Activated B cell treated with CpG ODN at 0.5 μM for 24 hours (primary cell): Measurements from ENCODE around the gene KCTD21. TPM values are rescaled to one million over a fixed set of nuclear protein-coding genes. Genes with fewer than 3 reads are reported as not detected.

Experiments used
- ATAC-seq: fragments of 200-7000 bp; cut with Tn5 transposase; one replicate; pipeline ENCODE4 v1.10.0; 2021; ENCODE audit warnings: low read depth, mild to moderate bottlenecking, moderate library complexity
- CTCF ChIA-PET: fragments of 350-600 bp; sonication (Branson Sonifier 250); formaldehyde crosslinking; loops from one replicate; lab custom pipeline; 2021; ENCODE audit warnings: antibody characterized with exemption; lab: Charles Lee
- POLR2A ChIA-PET: fragments of 350-600 bp; sonication (Branson Sonifier 250); formaldehyde crosslinking; loops from one replicate; lab custom pipeline; 2021; ENCODE audit warnings: antibody characterized with exemption; lab: Charles Lee
- DNase-seq: peaks from one replicate; pipeline ENCODE4 v3.0.0; 2022
- H3K27ac Mint-ChIP-seq: one replicate; pipeline ENCODE4 v1.8.0; 2020; ENCODE audit warnings: mixed read lengths
- H3K27me3 Mint-ChIP-seq: one replicate; pipeline ENCODE4 v1.8.0; 2021; ENCODE audit warnings: mixed read lengths
- H3K36me3 Mint-ChIP-seq: one replicate; pipeline ENCODE4 v1.8.0; 2021; ENCODE audit warnings: low read depth, mixed read lengths
- H3K4me1 Mint-ChIP-seq: one replicate; pipeline ENCODE4 v1.8.0; 2021; ENCODE audit warnings: mixed read lengths
- H3K4me3 Mint-ChIP-seq: one replicate; pipeline ENCODE4 v1.8.0; 2020; ENCODE audit warnings: mild to moderate bottlenecking, mixed read lengths
- H3K9me3 Mint-ChIP-seq: one replicate; pipeline ENCODE4 v1.8.0; 2020; ENCODE audit warnings: mixed read lengths
- intact Hi-C: fragments of 100-400 bp; cut with micrococcal nuclease; formaldehyde crosslinking; loops from one replicate; pipeline ENCODE4 v1.15.1; 2024
- total RNA-seq: library from RNA; stranded (reverse); gene quantifications from 2 replicates; pipeline ENCODE4 v1.2.3, GENCODE V29; 2022
- TF ChIP-seq, protein P1 (sequence below): fragments of 200-600 bp; IDR thresholded peaks from one replicate; pipeline ENCODE4 v1.8.0; 2022; ENCODE audit warnings: antibody characterized with exemption, mild to moderate bottlenecking

KCTD21 gene
- total RNA-seq, 1 donor from 2014 or later: 3.2 TPM

GRCh38 chr11:78156127-78156844 lies 32.1 kb downstream of the KCTD21 start:
- H3K9me3 Mint-ChIP-seq: no peaks in the 10 kb centered on the region
- no peaks in the 10 kb centered on the region for H3K36me3 Mint-ChIP-seq
- no peak overlapping the region for H3K27ac Mint-ChIP-seq
- no peaks in the 10 kb centered on the region for H3K27me3 Mint-ChIP-seq
- POLR2A ChIA-PET: interaction anchor here (0.6 kb wide), 1 partner anchor 32 kb away, joined by 3 read pairs; the partner anchor contains the start of gene KCTD21
- no peaks in the 10 kb centered on the region for H3K4me1 Mint-ChIP-seq
- TF ChIP-seq, protein P1, sequence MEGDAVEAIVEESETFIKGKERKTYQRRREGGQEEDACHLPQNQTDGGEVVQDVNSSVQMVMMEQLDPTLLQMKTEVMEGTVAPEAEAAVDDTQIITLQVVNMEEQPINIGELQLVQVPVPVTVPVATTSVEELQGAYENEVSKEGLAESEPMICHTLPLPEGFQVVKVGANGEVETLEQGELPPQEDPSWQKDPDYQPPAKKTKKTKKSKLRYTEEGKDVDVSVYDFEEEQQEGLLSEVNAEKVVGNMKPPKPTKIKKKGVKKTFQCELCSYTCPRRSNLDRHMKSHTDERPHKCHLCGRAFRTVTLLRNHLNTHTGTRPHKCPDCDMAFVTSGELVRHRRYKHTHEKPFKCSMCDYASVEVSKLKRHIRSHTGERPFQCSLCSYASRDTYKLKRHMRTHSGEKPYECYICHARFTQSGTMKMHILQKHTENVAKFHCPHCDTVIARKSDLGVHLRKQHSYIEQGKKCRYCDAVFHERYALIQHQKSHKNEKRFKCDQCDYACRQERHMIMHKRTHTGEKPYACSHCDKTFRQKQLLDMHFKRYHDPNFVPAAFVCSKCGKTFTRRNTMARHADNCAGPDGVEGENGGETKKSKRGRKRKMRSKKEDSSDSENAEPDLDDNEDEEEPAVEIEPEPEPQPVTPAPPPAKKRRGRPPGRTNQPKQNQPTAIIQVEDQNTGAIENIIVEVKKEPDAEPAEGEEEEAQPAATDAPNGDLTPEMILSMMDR: no peak
- intact Hi-C loops: no loop called here
- no peak overlapping the region for H3K4me3 Mint-ChIP-seq
- ATAC-seq (no peak), DNase-seq (no peak)
- CTCF ChIA-PET: no interaction called here

- H3K27me3 Mint-ChIP-seq: no peaks in the 10 kb centered on the region
- no peaks in the 10 kb centered on the region for H3K4me1 Mint-ChIP-seq
- no peak overlapping the region for H3K4me3 Mint-ChIP-seq
- no peak for ATAC-seq
- TF ChIP-seq, protein P1: no peak
- peaks cover 2% of the 10 kb centered on the region for H3K36me3 Mint-ChIP-seq
- intact Hi-C loops: no loop called here
- ChIA-PET POLR2A (no interaction called here), CTCF (no interaction called here)
- H3K9me3 Mint-ChIP-seq: no peaks in the 10 kb centered on the region
- DNase-seq: no peak
- H3K27ac Mint-ChIP-seq: no peak overlapping the region
Measured at GRCh38 chr11:78151804-78152203, 36.6 kb downstream of the KCTD21 start.

DNA sequence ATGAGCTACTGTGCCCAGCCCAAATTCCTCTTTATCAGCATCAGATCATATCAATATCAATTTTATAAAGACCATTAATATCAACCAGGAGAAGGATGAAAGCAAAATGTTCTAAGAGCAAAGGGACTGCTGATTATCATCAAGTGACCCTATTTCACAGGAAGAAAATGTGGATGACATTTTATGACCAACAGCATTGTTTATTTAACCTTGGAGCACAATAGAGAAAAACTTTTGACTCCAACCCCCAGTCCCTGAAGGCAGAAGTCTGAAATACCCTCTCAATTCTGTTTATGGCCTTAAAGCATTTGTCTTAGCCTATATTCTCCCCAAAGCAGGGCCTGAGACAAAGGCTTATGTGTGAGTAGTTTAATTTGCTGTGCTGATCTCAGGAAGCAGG lies 37.7 kb downstream of the KCTD21 start:
- Mint-ChIP-seq H3K36me3 (peaks cover 2% of the 10 kb centered on the region), H3K9me3 (no peaks in the 10 kb centered on the region), H3K4me1 (no peaks in the 10 kb centered on the region), H3K27me3 (no peaks in the 10 kb centered on the region), H3K4me3 (no peak overlapping the region), H3K27ac (no peak overlapping the region)
- ATAC-seq (no peak), DNase-seq (no peak)
- intact Hi-C loops: no loop called here
- POLR2A ChIA-PET: no interaction called here
- TF ChIP-seq, protein P1: no peak
- CTCF ChIA-PET: no interaction called here

DNA sequence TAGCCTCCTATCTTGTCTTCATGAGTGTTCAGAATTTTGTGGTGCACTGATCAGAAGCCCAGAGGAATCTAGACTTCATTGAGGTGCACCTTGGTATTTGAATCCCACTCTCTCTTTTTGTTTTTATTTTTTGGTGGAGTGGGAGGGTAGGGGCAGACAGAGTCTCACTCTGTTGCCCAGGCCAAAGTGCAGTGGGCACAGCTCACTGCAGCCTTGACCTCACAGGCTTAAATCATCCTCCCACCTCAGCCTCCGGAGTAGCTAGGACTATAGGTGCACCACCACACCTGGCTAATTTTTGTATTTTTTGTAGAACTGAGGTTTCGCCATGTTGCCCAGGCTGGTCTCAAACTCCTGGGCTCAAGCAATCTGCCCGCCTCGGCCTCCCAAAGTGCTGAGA lies 38.1 kb downstream of the KCTD21 start:
- TF ChIP-seq, protein P1: no peak
- Mint-ChIP-seq H3K4me1 (no peaks in the 10 kb centered on the region), H3K9me3 (no peaks in the 10 kb centered on the region), H3K27me3 (no peaks in the 10 kb centered on the region), H3K4me3 (no peak overlapping the region), H3K36me3 (peaks cover 2% of the 10 kb centered on the region), H3K27ac (no peak overlapping the region)
- intact Hi-C loops: no loop called here
- no peak for ATAC-seq
- POLR2A ChIA-PET: no interaction called here
- no peak for DNase-seq
- CTCF ChIA-PET: interaction anchor here (1.8 kb wide), 1 partner anchor 414 kb away, joined by 7 read pairs; no protein-coding TSS in a partner anchor

- ATAC-seq: no peak
Measured at GRCh38 chr11:78149646-78150045, 38.8 kb downstream of the KCTD21 start.

More at GRCh38 chr11:78149646-78150045, 38.8 kb downstream of the KCTD21 start:
- TF ChIP-seq, protein P1: no peak
- Mint-ChIP-seq H3K9me3 (no peaks in the 10 kb centered on the region), H3K4me1 (no peaks in the 10 kb centered on the region), H3K27ac (no peak overlapping the region), H3K4me3 (no peak overlapping the region), H3K36me3 (peaks cover 2% of the 10 kb centered on the region), H3K27me3 (no peaks in the 10 kb centered on the region)
- POLR2A ChIA-PET: no interaction called here
- intact Hi-C loops: no loop called here
- DNase-seq: no peak
- CTCF ChIA-PET: interaction anchor here (0.7 to 1.8 kb wide), 2 partner anchors 104 to 415 kb away, joined by 3 to 7 read pairs; no protein-coding TSS in a partner anchor
